K562 (cell line): ENCODE results near the gene PVALEF. TPM values are rescaled to one million over a fixed set of nuclear protein-coding genes. Genes with fewer than 3 reads are reported as not detected.
A peak's percentile ranks its signal among the peaks of the same experiment; 100 is the strongest.

Source experiments
- ATAC-seq: fragments of 200-7000 bp; cut with Tn5 transposase; 3 replicates; pipeline ENCODE4 v1.9.1; 2020; ENCODE audit warnings: moderate library complexity
- BruUV-seq: library from RNA; stranded (reverse); fragments of 400-500 nt; replicated peaks from 2 replicates; lab custom pipeline; 2021; lab: Mats Ljungman, UMichigan
- CTCF ChIA-PET: fragments of 300-600 bp; formaldehyde crosslinking; extraction: SDS; loops from one replicate; lab custom pipeline; 2021; ENCODE audit warnings: low intra/inter-chr PET ratio; lab: Yijun Ruan, JAX
- POLR2A ChIA-PET: fragments of 300-600, 350-650 bp; sonication (Branson Sonifier 250); formaldehyde crosslinking; extraction: SDS; loops from one replicate; lab custom pipeline; 2021; ENCODE audit warnings: antibody characterized with exemption, inconsistent platforms; lab: Yijun Ruan, JAX
- DNase-seq, 4 experiments: peaks; one replicate each; pipeline versions ENCODE4 v3.0.0 to v3.0.0-alpha.2; 2011 to 2018; ENCODE audit warnings: low spot score in 3 of 4, mixed read lengths in 3 of 4; ENCODE audit errors: extremely low read depth in 1 of 4
- FAIRE-seq: peaks from 2 replicates; lab custom pipeline; 2011; peaks lifted over from hg19 to GRCh38; lab: Jason Lieb, UNC
- H2AFZ ChIP-seq: 2 replicates; pipeline ENCODE4 v1.6.0; 2011; ENCODE audit warnings: low read depth, low read length, control low read depth, inconsistent platforms
- H3K27ac ChIP-seq: fragments of 200-600 bp; 3 replicates; pipeline ENCODE4 v1.8.0; 2011; ENCODE audit warnings: low read depth, mild to moderate bottlenecking, control low read depth, inconsistent platforms, low read length, moderate library complexity, mixed read lengths; ENCODE audit errors: extremely low read depth
- H3K27me3 ChIP-seq, 2 experiments: fragments of 300-600 bp in 1 of 2; 2 replicates in 1 of 2; 3 replicates in 1 of 2; pipeline versions ENCODE4 v1.6.0 to v1.8.0; 2011; ENCODE audit warnings: inconsistent platforms in 2 of 2, low read length in 2 of 2, mild to moderate bottlenecking in 1 of 2, mixed read lengths in 1 of 2, moderate library complexity in 1 of 2; ENCODE audit not compliant: control insufficient read depth in 2 of 2, insufficient read depth in 2 of 2
- H3K36me3 ChIP-seq: fragments of 300-600 bp; 3 replicates; pipeline ENCODE4 v1.8.0; 2011; ENCODE audit warnings: mild to moderate bottlenecking, low read length, inconsistent platforms; ENCODE audit not compliant: control insufficient read depth, insufficient read depth
- H3K4me1 ChIP-seq, 2 experiments: fragments of 200-600 bp in 1 of 2; replicated peaks in 1 of 2; 2 replicates in 1 of 2; 3 replicates in 1 of 2; pipeline versions ENCODE4 v1.5.1 to v1.8.0; 2011; ENCODE audit warnings: inconsistent platforms in 2 of 2, low read length in 2 of 2, mild to moderate bottlenecking in 1 of 2, mixed read lengths in 1 of 2, moderate library complexity in 1 of 2; ENCODE audit not compliant: control insufficient read depth in 2 of 2, insufficient read depth in 2 of 2
- H3K4me2 ChIP-seq: 2 replicates; pipeline ENCODE4 v1.6.1; 2011; ENCODE audit warnings: low read length, control low read depth, inconsistent platforms, mixed read lengths; ENCODE audit not compliant: insufficient read depth
- H3K4me3 ChIP-seq: fragments of 200-600 bp; sonication (generic), shearing (Covaris generic); 2 replicates; pipeline ENCODE4 v1.5.1; 2016; ENCODE audit warnings: control low read depth, inconsistent platforms
- H3K79me2 ChIP-seq: fragments of 200-600 bp; 3 replicates; pipeline ENCODE4 v1.8.0; 2011; ENCODE audit warnings: low read length, inconsistent platforms; ENCODE audit not compliant: control insufficient read depth, insufficient read depth
- H3K9ac ChIP-seq, 2 experiments: 2 replicates each; pipeline versions ENCODE4 v1.6.0 to v1.6.1; 2011; ENCODE audit warnings: low read depth in 2 of 2, low read length in 2 of 2, control low read depth in 1 of 2, inconsistent platforms in 1 of 2, mild to moderate bottlenecking in 1 of 2, mixed read lengths in 1 of 2; ENCODE audit not compliant: insufficient read depth in 1 of 2
- H3K9me1 ChIP-seq: one replicate; pipeline ENCODE4 v1.6.0; 2011; ENCODE audit warnings: inconsistent platforms, mild to moderate bottlenecking, low read length, moderate library complexity; ENCODE audit not compliant: control insufficient read depth, insufficient read depth
- H3K9me3 ChIP-seq: replicated peaks from 2 replicates; pipeline ENCODE4 v1.5.1; 2011; ENCODE audit warnings: low read depth, low read length, inconsistent platforms; ENCODE audit not compliant: control insufficient read depth, insufficient read depth
- H4K20me1 ChIP-seq: replicated peaks from 2 replicates; pipeline ENCODE4 v1.6.1; 2011; ENCODE audit warnings: low read length, inconsistent platforms, mixed read lengths; ENCODE audit not compliant: control insufficient read depth, insufficient read depth
- ARHGAP35 ChIP-seq: fragments of 450-650 bp; IDR thresholded peaks from 2 replicates; pipeline ENCODE4 v1.6.1; 2018; ENCODE audit not compliant: partially characterized antibody
- CBFB ChIP-seq: sonication (generic); formaldehyde crosslinking; IDR thresholded peaks from 2 replicates; pipeline ENCODE4 v1.4.0; 2020; ENCODE audit warnings: mild to moderate bottlenecking, missing genetic modification reagents
- CBX2 ChIP-seq: fragments of 200-600 bp; sonication (generic); IDR thresholded peaks from one replicate; pipeline ENCODE4 v1.6.1; 2012; ENCODE audit warnings: mild to moderate bottlenecking, low read length, inconsistent platforms; ENCODE audit not compliant: insufficient read depth, poor library complexity, severe bottlenecking
- ETS2 ChIP-seq: IDR thresholded peaks from 2 replicates; pipeline ENCODE4 v1.6.1; 2016; ENCODE audit warnings: borderline replicate concordance, missing genetic modification characterization, mild to moderate bottlenecking, moderate library complexity, missing compliant biosample characterization; ENCODE audit not compliant: poor library complexity, severe bottlenecking
- HDAC8 ChIP-seq: fragments of 450-650 bp; IDR thresholded peaks from 2 replicates; pipeline ENCODE4 v1.6.1; 2016; ENCODE audit warnings: mild to moderate bottlenecking, missing genetic modification characterization, moderate library complexity, missing compliant biosample characterization
- MED1 ChIP-seq: sonication (generic); formaldehyde crosslinking; IDR thresholded peaks from 2 replicates; pipeline ENCODE4 v1.8.1; 2023; ENCODE audit warnings: missing genetic modification reagents, borderline replicate concordance
- NFIX ChIP-seq: fragments of 250-450 bp; sonication (Bioruptor Pico); IDR thresholded peaks from 2 replicates; pipeline ENCODE4 v1.4.0; 2020; ENCODE audit warnings: low read depth, mild to moderate bottlenecking, moderate library complexity
- PCBP1 ChIP-seq: fragments of 200-400 bp; formaldehyde crosslinking; IDR thresholded peaks from 2 replicates; pipeline ENCODE4 v1.6.1; 2018; ENCODE audit warnings: mild to moderate bottlenecking, low read depth, low read length; ENCODE audit not compliant: poor library complexity, severe bottlenecking
- PHF8 ChIP-seq: fragments of 200-600 bp; sonication (generic); IDR thresholded peaks from 2 replicates; pipeline ENCODE4 v1.6.1; 2012; ENCODE audit warnings: mixed run types, mild to moderate bottlenecking, inconsistent platforms, low read length, moderate library complexity, borderline replicate concordance
- RBM17 ChIP-seq: fragments of 200-400 bp; formaldehyde crosslinking; IDR thresholded peaks from 2 replicates; pipeline ENCODE4 v1.6.1; 2017; ENCODE audit warnings: low read depth, mild to moderate bottlenecking, low read length, borderline replicate concordance
- SAP30 ChIP-seq: fragments of 200-600 bp; sonication (generic); IDR thresholded peaks from 2 replicates; pipeline ENCODE4 v1.6.1; 2012; ENCODE audit warnings: borderline replicate concordance, low read depth, mild to moderate bottlenecking, moderate library complexity, low read length, control low read depth, inconsistent platforms; ENCODE audit not compliant: insufficient read depth, poor library complexity, severe bottlenecking
- TBP ChIP-seq: optimal IDR thresholded peaks from 2 replicates; pipeline ENCODE3; 2011; ENCODE audit warnings: low read depth, low read length, improper control_type of control experiment
- TGIF2 ChIP-seq: sonication (generic); formaldehyde crosslinking; IDR thresholded peaks from 2 replicates; pipeline ENCODE4 v1.8.1; 2022; ENCODE audit warnings: mild to moderate bottlenecking, missing genetic modification reagents, moderate library complexity
- ZFP30 ChIP-seq: fragments of 250-450 bp; sonication (Bioruptor Pico); IDR thresholded peaks from 2 replicates; pipeline ENCODE4 v1.8.0; 2022; ENCODE audit warnings: moderate library complexity, mild to moderate bottlenecking, inconsistent platforms, borderline replicate concordance
- WGBS: fragments of 100-300 bp; shearing (Covaris generic); methylation state at CpG from one replicate; pipeline ENCODE4 v1.1.6; 2016; ENCODE audit warnings: low coverage, mixed read lengths; ENCODE audit not compliant: insufficient coverage; ENCODE audit errors: missing lambda C conversion rate; 5-methylcytosine and 5-hydroxymethylcytosine counted together
- in situ Hi-C: fragments of 300-500 bp; cut with MboI; formaldehyde crosslinking; loops from 4 replicates; pipeline ENCODE4 v1.15.0; 2018; ENCODE audit warnings: inconsistent platforms, mixed read lengths
- intact Hi-C: fragments of 100-400 bp; cut with micrococcal nuclease; formaldehyde crosslinking; loops from 2 replicates; pipeline ENCODE4 v1.14.2; 2022
- polyA plus RNA-seq, 8 experiments: library from polyadenylated mRNA; depleted of rRNA in 4 of 8; stranded (reverse) in 5 of 8; unstranded in 3 of 8; fragments of >200 nt; fragmentation: Nextera tagmentation in 2 of 8; fragmentation: Illumina TruSeq in 1 of 8; extraction: Ambion mirVana in 2 of 8; extraction: Trizol in 1 of 8; gene quantifications; 2 replicates each; pipeline versions ENCODE4 v1.2.1 to v1.2.3, GENCODE V29; 2011 to 2014; ENCODE audit warnings: inconsistent platforms in 1 of 8, missing spikeins in 1 of 8
- total RNA-seq, 7 experiments: library from RNA; depleted of rRNA in 6 of 7; stranded (reverse); fragments of >200 nt in 6 of 7; fragmentation: Illumina TruSeq in 2 of 7; extraction: Trizol in 2 of 7; gene quantifications; 2 replicates each; pipeline versions ENCODE4 v1.2.1 to v1.2.3, GENCODE V29; 2011 to 2021; ENCODE audit warnings: low replicate concordance in 1 of 7
- TF ChIP-seq, protein P1 (sequence below): fragments of 200-800 bp; sonication (Bioruptor generic); IDR thresholded peaks from 2 replicates; pipeline ENCODE4 v1.6.1; 2017; ENCODE audit warnings: missing genetic modification characterization, missing compliant biosample characterization
- TF ChIP-seq, protein P2 (sequence below): fragments of 250-450 bp; sonication (Bioruptor Pico); IDR thresholded peaks from 2 replicates; pipeline ENCODE4 v1.5.0; 2021
- TF ChIP-seq, protein P3 (sequence below): sonication (generic); formaldehyde crosslinking; IDR thresholded peaks from 2 replicates; pipeline ENCODE4 v1.8.0; 2022; ENCODE audit warnings: missing genetic modification reagents, mild to moderate bottlenecking, moderate library complexity, borderline replicate concordance

PVALEF gene
- total and polyA plus RNA-seq, 9 of the 15 experiments (the other 6 are each of a cell fraction or from before 2014, with no cell fraction given): not detected

DNA sequence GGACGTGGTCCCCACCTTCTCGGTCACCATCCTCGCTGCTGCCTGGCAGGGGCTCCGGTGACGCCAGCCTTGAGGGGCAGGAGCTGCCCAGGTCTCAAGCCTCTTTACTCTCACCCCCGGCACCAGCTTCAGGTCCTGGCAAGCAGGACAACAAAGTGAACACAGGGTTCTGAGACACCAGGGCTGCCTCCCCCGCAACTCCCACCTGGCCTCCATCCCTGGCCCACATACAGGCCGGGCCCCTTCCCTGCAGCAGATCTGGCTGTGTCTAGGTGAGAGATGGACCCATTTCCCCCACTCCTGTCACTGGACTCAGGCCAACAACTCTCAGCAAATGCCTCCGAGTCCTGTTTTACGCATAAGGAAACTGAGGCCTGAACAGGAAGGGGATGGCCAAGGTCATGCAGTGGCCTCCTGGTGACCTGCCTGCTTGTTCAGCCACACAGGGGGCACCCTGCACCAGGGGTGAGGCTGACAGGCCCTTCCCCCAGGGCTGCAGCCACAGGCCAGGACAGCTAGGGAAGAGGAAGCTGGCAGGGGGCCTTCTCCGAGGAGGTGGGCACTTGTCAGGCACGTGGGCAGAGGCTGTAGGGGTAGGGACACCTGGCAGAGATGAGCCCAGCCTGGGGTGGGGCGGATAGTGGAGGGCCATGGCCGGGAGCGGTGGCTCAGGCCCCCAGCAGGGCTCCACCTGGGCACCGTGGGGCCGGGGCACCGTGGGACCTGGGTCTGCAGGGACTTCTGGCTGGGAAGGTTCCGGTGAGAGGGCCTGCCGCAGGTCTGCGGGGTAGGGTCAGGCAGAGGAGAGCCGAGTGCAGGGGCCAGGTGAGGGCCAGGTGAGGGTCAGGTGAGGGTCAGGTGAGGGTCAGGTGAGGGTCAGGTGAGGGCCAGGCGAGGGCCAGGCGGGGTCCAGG lies 46.7 kb upstream of the PVALEF start:
- Histone ChIP-seq H3K4me1 (peaks cover 0 to 85% of the 10 kb centered on the region in 2 experiments; a peak in 4 of 5 replicates), H3K4me3 (peak overlapping the region; percentile 52; the same call in 1 of the 2 replicates), H3K27ac (peak overlapping the region; percentile 70; the same call in 1 of the 3 replicates), H3K4me2 (peak overlapping the region; percentile 87), H3K9ac (peak overlapping the region; percentile 62 to 91; a peak in 3 of 4 replicates), H4K20me1 (0 out of 2 replicates have a peak, but pooled peaks cover 10% of the 10 kb centered on the region), H3K9me1 (no peaks in the 10 kb centered on the region), H2AFZ (no peak overlapping the region), H3K27me3 (peaks cover 0 to 13% of the 10 kb centered on the region in 2 experiments; a peak in 2 of 5 replicates), H3K9me3 (no peaks in the 10 kb centered on the region), H3K36me3 (peaks cover 3% of the 10 kb centered on the region; the same call in 1 of the 3 replicates), H3K79me2 (no peaks in the 10 kb centered on the region)
- FAIRE-seq: no peak
- in situ Hi-C loops (no loop called here), intact Hi-C loops (no loop called here)
- no peak for ATAC-seq
- POLR2A ChIA-PET: interaction anchor here (0.6 to 1.1 kb wide), 3 partner anchors 24 to 114 kb away, joined by 3 to 5 read pairs (median 3); no protein-coding TSS in a partner anchor
- BruUV-seq: no TSS peak
- CTCF ChIA-PET: interaction anchor here (0.6 kb wide), 1 partner anchor 66 kb away, joined by 4 read pairs; no protein-coding TSS in a partner anchor
- WGBS: 52% methylated on average over 22 of the region's 24 CpGs
- DNase-seq: no peak
- TF ChIP-seq, protein P1, sequence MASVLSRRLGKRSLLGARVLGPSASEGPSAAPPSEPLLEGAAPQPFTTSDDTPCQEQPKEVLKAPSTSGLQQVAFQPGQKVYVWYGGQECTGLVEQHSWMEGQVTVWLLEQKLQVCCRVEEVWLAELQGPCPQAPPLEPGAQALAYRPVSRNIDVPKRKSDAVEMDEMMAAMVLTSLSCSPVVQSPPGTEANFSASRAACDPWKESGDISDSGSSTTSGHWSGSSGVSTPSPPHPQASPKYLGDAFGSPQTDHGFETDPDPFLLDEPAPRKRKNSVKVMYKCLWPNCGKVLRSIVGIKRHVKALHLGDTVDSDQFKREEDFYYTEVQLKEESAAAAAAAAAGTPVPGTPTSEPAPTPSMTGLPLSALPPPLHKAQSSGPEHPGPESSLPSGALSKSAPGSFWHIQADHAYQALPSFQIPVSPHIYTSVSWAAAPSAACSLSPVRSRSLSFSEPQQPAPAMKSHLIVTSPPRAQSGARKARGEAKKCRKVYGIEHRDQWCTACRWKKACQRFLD (CRISPR knock-in tag): no peak
- TF ChIP-seq PHF8 (no peak), CBX2 (no peak), MED1 (CRISPR knock-in tag) (no peak), SAP30 (no peak), TGIF2 (CRISPR knock-in tag) (no peak), HDAC8 (tag) (no peak), ZFP30 (CRISPR knock-in tag) (no peak), PCBP1 (peak; percentile 46), TBP (no peak), ETS2 (tag) (no peak), RBM17 (no peak), CBFB (peak; percentile 67; the same call in 1 of the 2 replicates), NFIX (CRISPR knock-in tag) (no peak), ARHGAP35 (no peak)
- TF ChIP-seq, protein P2, sequence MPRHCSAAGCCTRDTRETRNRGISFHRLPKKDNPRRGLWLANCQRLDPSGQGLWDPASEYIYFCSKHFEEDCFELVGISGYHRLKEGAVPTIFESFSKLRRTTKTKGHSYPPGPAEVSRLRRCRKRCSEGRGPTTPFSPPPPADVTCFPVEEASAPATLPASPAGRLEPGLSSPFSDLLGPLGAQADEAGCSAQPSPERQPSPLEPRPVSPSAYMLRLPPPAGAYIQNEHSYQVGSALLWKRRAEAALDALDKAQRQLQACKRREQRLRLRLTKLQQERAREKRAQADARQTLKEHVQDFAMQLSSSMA: no peak
- TF ChIP-seq, protein P3, sequence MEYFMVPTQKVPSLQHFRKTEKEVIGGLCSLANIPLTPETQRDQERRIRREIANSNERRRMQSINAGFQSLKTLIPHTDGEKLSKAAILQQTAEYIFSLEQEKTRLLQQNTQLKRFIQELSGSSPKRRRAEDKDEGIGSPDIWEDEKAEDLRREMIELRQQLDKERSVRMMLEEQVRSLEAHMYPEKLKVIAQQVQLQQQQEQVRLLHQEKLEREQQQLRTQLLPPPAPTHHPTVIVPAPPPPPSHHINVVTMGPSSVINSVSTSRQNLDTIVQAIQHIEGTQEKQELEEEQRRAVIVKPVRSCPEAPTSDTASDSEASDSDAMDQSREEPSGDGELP (CRISPR knock-in tag): no peak
